ENCODE data around the gene ZBTB18.

Gene ZBTB18

DNA sequence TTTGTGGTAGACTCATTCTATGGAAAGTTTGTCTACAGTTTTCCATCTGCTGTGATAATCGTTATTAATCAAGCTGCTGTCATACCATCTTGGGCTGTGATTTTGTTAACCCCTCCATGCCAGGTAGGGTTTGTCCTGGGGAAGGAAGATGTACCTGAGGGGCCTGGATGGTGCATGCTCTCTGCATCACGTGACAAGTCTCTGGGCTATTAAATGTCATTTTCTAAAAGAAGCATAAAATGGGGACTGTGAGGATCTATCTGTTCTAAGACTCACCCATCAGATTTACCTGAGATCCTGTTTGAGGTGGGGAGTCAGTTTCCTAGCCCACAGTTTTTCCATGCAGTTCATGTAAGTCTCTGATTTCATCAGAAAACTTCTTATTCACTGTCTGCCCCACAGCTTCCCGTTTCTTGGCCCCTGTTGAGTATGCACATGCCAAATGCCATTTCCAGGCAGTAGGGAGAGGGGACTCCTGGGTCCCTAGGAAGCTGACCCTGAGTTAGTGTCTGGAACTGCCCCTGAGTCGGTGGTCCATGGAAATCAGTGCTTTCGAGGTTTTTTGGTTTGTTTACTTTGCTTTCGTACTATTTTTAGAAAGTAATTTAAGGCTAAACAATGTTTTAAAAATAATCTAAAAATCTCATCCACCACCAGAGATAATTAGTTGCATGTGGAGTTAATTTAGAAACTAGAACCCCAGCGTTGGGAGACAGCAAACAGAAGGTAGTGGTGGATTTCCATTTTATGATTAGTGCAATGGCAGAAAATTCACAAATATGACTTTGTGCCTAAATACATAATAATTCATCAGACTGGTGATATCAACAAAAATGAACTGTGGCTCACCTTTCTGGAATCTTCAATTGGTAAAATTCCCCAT is 46.7 kb downstream of the ZBTB18 start:
- DNase-seq (ENCODE audit: extremely low read depth, low read depth) = no peak

DNA sequence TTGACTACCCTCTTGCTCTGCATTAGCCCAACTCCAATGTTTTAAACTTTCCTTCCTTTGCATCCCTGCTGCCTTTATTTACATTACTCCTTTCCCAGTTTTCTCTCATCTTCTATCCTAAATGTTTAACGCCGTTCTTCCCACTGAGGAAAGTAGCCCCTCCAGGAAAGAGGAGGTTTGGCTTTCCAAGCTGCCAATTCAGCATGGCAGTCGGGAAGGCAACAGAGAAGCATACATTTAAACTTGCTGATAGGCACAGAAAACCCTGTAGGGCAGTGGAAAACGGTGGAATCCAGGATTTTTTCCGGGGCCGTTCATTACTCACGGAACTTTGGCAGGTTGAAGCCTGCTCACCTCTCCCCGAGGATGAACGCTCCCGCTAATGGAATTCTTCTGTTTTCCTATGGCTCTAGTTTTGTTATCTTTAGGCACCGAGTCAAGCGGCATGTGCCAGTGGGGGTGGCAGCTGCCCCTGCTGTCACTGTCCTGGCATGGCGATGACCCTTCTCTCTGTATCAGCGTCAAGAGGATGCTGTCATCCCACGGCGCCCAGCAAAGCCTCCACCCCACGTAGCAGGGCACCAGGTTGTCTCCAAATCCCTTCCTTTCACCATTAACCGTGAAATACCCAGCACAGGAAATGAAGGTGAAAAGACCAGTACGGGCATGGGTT is 48.3 kb downstream of the ZBTB18 start:
- no peak for DNase-seq (ENCODE audit: extremely low read depth, low read depth)
- TF ChIP-seq, protein P1, sequence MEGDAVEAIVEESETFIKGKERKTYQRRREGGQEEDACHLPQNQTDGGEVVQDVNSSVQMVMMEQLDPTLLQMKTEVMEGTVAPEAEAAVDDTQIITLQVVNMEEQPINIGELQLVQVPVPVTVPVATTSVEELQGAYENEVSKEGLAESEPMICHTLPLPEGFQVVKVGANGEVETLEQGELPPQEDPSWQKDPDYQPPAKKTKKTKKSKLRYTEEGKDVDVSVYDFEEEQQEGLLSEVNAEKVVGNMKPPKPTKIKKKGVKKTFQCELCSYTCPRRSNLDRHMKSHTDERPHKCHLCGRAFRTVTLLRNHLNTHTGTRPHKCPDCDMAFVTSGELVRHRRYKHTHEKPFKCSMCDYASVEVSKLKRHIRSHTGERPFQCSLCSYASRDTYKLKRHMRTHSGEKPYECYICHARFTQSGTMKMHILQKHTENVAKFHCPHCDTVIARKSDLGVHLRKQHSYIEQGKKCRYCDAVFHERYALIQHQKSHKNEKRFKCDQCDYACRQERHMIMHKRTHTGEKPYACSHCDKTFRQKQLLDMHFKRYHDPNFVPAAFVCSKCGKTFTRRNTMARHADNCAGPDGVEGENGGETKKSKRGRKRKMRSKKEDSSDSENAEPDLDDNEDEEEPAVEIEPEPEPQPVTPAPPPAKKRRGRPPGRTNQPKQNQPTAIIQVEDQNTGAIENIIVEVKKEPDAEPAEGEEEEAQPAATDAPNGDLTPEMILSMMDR (IDR thresholded peaks at IDR 0.05; ENCODE audit: low read depth, low read length, missing control alignments) = no peak
- H3K4me3 ChIP-seq (replicated peaks; ENCODE audit: low read depth, low read length) = no peak overlapping the region

More for the DNA sequence above, 46.7 kb downstream of the ZBTB18 start:
- H3K4me3 ChIP-seq (replicated peaks; ENCODE audit: low read depth, low read length) = no peak overlapping the region
- TF ChIP-seq, protein P1 (IDR thresholded peaks at IDR 0.05; ENCODE audit: low read depth, low read length, missing control alignments) = no peak

DNA sequence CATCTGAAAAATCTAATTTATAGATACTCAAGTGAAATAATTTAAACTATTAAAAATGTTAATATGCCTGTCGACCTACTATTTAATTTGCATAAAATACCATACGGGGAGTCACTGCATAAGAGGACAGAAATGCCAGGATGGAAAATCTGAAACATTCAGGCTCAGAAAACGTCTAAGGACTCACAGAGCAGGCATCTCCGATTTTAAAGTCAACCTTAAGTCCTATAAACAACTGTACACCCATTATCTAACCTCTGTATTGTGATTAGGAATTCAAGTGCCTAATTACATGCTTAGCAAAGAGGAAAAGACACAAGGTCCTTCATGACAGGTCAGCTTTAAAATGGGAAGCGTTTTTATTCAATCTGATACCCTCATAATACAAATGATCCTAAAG is 49.2 kb downstream of the ZBTB18 start:
- no peak overlapping the region for H3K4me3 ChIP-seq (replicated peaks; ENCODE audit: low read depth, low read length)
- no peak for DNase-seq (ENCODE audit: extremely low read depth, low read depth)
- TF ChIP-seq, protein P1 (IDR thresholded peaks at IDR 0.05; ENCODE audit: low read depth, low read length, missing control alignments) = no peak

DNA sequence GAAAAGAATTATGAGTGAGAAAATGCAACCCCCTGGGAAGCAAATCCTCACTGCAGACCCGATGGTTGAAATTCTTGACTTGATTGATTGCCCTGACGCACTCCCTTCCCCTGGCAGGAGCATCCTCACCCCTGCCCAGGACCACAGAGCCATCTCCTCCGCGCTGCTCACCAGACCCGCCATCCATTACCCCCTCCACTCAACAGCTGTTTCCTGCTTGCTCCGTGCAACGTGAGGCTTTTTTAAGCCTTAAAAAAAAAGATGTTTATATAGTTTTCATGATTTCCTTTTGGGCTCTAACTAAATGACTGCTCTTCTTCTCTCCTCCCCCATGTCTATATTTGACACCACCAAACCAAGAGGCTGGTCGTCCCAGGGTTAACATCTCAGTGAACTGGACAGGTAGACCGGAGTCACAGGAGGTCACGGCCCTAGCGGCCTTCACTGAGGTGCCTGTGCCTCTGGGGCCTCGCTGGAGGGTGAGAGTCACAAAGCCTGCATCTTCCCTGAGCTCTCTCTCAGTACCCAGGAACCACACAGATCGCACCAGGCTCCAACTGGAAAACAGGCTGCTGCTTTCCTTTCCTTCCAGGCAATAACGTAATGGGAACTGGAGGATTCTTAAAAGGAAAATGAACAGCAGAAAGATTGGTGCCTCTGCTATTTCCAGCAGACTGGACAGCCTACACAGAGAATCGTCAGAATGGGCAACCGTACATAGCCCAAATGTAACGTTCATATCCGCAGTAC is 49.8 kb downstream of the ZBTB18 start:
- TF ChIP-seq, protein P1 (IDR thresholded peaks at IDR 0.05; ENCODE audit: low read depth, low read length, missing control alignments) = no peak
- DNase-seq (ENCODE audit: extremely low read depth, low read depth) = no peak
- no peak overlapping the region for H3K4me3 ChIP-seq (replicated peaks; ENCODE audit: low read depth, low read length)

DNA sequence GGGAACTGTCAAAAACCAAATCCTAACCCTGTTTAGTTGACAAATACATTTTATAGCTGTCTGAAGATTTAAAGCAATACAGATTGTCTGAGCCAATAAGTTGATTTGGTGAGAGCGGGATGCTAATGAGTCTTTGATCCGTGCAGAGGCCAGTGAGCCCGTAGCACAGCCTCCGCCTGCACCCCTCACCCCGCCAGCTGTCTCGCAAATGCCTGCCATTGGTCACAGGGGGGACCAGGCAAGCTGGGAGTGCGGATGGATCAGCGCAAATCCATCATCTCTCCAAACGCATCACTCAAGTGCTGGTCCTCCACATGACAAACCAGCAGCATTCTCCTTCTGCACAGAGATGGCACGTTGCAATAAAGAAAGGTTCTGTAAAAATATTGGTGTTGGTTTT is 51.0 kb downstream of the ZBTB18 start:
- DNase-seq (ENCODE audit: extremely low read depth, low read depth) = no peak
- no peak overlapping the region for H3K4me3 ChIP-seq (replicated peaks; ENCODE audit: low read depth, low read length)
- TF ChIP-seq, protein P1 (IDR thresholded peaks at IDR 0.05; ENCODE audit: low read depth, low read length, missing control alignments) = no peak

DNA sequence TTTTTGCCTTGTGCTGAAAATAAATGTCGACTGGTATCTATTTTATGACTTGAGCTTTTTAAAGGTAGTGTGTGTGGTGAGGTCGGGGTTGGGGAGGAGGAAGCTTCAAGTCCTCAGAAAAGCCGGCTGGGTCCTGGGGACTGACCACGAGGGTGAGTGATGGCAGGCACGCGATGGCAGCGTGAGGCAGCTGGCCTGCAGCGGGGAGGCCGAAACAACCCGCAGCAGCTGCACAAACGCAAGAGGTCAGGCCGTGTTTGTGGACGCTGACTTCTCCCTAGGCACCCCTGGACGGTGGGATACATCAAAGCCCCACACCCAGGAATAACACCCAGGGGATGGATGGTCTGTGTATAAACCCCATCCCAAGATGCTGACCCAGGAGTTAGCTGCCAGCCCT is 51.4 kb downstream of the ZBTB18 start:
- TF ChIP-seq, protein P1 (IDR thresholded peaks at IDR 0.05; ENCODE audit: low read depth, low read length, missing control alignments) = no peak
- no peak overlapping the region for H3K4me3 ChIP-seq (replicated peaks; ENCODE audit: low read depth, low read length)
- DNase-seq (ENCODE audit: extremely low read depth, low read depth) = no peak

All from HFF-Myc (cell line).